K562 (cell line): ENCODE measurements around the gene CDK14. TPM values are rescaled to one million over a fixed set of nuclear protein-coding genes. Genes with fewer than 3 reads are reported as not detected.

Experiments used
- ATF7 ChIP-seq: fragments of 450-650 bp; IDR thresholded peaks from 2 replicates; pipeline ENCODE4 v1.7.1; 2014; ENCODE audit warnings: mild to moderate bottlenecking, moderate library complexity
- CREB1 ChIP-seq, 2 experiments: sonication (generic) in 1 of 2; formaldehyde crosslinking in 1 of 2; IDR thresholded peaks; 2 replicates each; pipeline versions ENCODE4 v1.6.1 to v1.8.0; 2012 to 2022; ENCODE audit warnings: inconsistent platforms in 1 of 2, mild to moderate bottlenecking in 1 of 2, missing genetic modification reagents in 1 of 2, moderate library complexity in 1 of 2
- CREM ChIP-seq: IDR thresholded peaks from 2 replicates; pipeline ENCODE4 v1.6.1; 2014; ENCODE audit warnings: antibody characterized with exemption, low read depth
- CTBP1 ChIP-seq: fragments of 450-650 bp; IDR thresholded peaks from 2 replicates; pipeline ENCODE4 v1.6.1; 2016; ENCODE audit warnings: borderline replicate concordance
- FOXK1 ChIP-seq: sonication (generic); formaldehyde crosslinking; IDR thresholded peaks from 2 replicates; pipeline ENCODE4 v1.8.0; 2022; ENCODE audit warnings: missing genetic modification reagents, mild to moderate bottlenecking, borderline replicate concordance
- FUS ChIP-seq: fragments of 200-400 bp; formaldehyde crosslinking; optimal IDR thresholded peaks from 2 replicates; pipeline ENCODE3; 2017; ENCODE audit warnings: low read depth, low read length
- MTA3 ChIP-seq: fragments of 450-650 bp; formaldehyde crosslinking; IDR thresholded peaks from 2 replicates; pipeline ENCODE4 v1.6.1; 2017; ENCODE audit warnings: mild to moderate bottlenecking, borderline replicate concordance
- NFIX ChIP-seq: fragments of 250-450 bp; sonication (Bioruptor Pico); IDR thresholded peaks from 2 replicates; pipeline ENCODE4 v1.4.0; 2020; ENCODE audit warnings: low read depth, mild to moderate bottlenecking, moderate library complexity
- NRF1 ChIP-seq, 2 experiments: fragments of 450-650 bp; IDR thresholded peaks in 1 of 2; conservative IDR thresholded peaks in 1 of 2; 2 replicates each; pipeline ENCODE4 v1.6.1; 2014; ENCODE audit warnings: mild to moderate bottlenecking in 2 of 2
- RAD21 ChIP-seq, 2 experiments: fragments of 250-450 bp in 1 of 2; fragments of 450-650 bp in 1 of 2; sonication (Bioruptor Pico) in 1 of 2; formaldehyde crosslinking in 1 of 2; IDR thresholded peaks in 1 of 2; conservative IDR thresholded peaks in 1 of 2; 2 replicates each; pipeline versions ENCODE4 v1.4.0 to v1.8.0; 2020 to 2022; ENCODE audit warnings: mild to moderate bottlenecking in 2 of 2, moderate library complexity in 1 of 2
- RB1 ChIP-seq: fragments of 450-650 bp; IDR thresholded peaks from 2 replicates; pipeline ENCODE4 v1.6.1; 2017; ENCODE audit warnings: low read depth, mild to moderate bottlenecking
- SAFB ChIP-seq: fragments of 200-400 bp; formaldehyde crosslinking; IDR thresholded peaks from 2 replicates; pipeline ENCODE4 v1.6.1; 2017; ENCODE audit warnings: low read depth, low read length, borderline replicate concordance
- ZBTB1 ChIP-seq: sonication (generic); formaldehyde crosslinking; IDR thresholded peaks from 2 replicates; pipeline ENCODE4 v1.8.1; 2023; ENCODE audit warnings: missing genetic modification reagents, low read depth, mild to moderate bottlenecking, borderline replicate concordance
- ZBTB7A ChIP-seq: IDR thresholded peaks from 2 replicates; pipeline ENCODE4 v1.6.1; 2011; ENCODE audit warnings: low read depth, mild to moderate bottlenecking, low read length, moderate library complexity, borderline replicate concordance; ENCODE audit not compliant: control insufficient read depth
- ZNF217 ChIP-seq: sonication (generic); formaldehyde crosslinking; IDR thresholded peaks from 2 replicates; pipeline ENCODE4 v1.8.0; 2022; ENCODE audit warnings: mild to moderate bottlenecking, missing genetic modification reagents
- ZNF24 ChIP-seq: fragments of 450-650 bp; IDR thresholded peaks from 2 replicates; pipeline ENCODE4 v1.6.1; 2016
- polyA plus RNA-seq, 8 experiments: library from polyadenylated mRNA; depleted of rRNA in 4 of 8; stranded (reverse) in 5 of 8; unstranded in 3 of 8; fragments of >200 nt; fragmentation: Nextera tagmentation in 2 of 8; fragmentation: Illumina TruSeq in 1 of 8; extraction: Ambion mirVana in 2 of 8; extraction: Trizol in 1 of 8; gene quantifications; 2 replicates each; pipeline versions ENCODE4 v1.2.1 to v1.2.3, GENCODE V29; 2011 to 2014; ENCODE audit warnings: inconsistent platforms in 1 of 8, missing spikeins in 1 of 8
- total RNA-seq, 7 experiments: library from RNA; depleted of rRNA in 6 of 7; stranded (reverse); fragments of >200 nt in 6 of 7; fragmentation: Illumina TruSeq in 2 of 7; extraction: Trizol in 2 of 7; gene quantifications; 2 replicates each; pipeline versions ENCODE4 v1.2.1 to v1.2.3, GENCODE V29; 2011 to 2021; ENCODE audit warnings: low replicate concordance in 1 of 7
- TF ChIP-seq, protein P1 (sequence below): fragments of 450-650 bp; IDR thresholded peaks from 2 replicates; pipeline ENCODE4 v1.6.1; 2017; ENCODE audit warnings: antibody characterized with exemption, mild to moderate bottlenecking
- TF ChIP-seq, protein P2 (sequence below), 3 experiments: fragments of 200-800 bp in 1 of 3; sonication (Bioruptor generic) in 1 of 3; sonication (generic) in 1 of 3; formaldehyde crosslinking in 1 of 3; IDR thresholded peaks; 2 replicates each; pipeline versions ENCODE4 v1.6.1 to v1.8.0; 2016 to 2022; ENCODE audit warnings: mild to moderate bottlenecking in 2 of 3, missing compliant biosample characterization in 2 of 3, missing genetic modification characterization in 2 of 3, missing genetic modification reagents in 1 of 3
- TF ChIP-seq, protein P3 (sequence below), 2 experiments: fragments of 450-650 bp in 1 of 2; sonication (generic) in 1 of 2; formaldehyde crosslinking in 1 of 2; IDR thresholded peaks in 1 of 2; conservative IDR thresholded peaks in 1 of 2; 2 replicates each; pipeline versions ENCODE4 v1.6.1 to v1.8.1; 2016 to 2023; ENCODE audit warnings: mild to moderate bottlenecking in 2 of 2, moderate library complexity in 2 of 2, inconsistent platforms in 1 of 2, missing genetic modification reagents in 1 of 2

CDK14 gene
- total and polyA plus RNA-seq, 9 of the 15 experiments (the other 6 are each of a cell fraction or from before 2014, with no cell fraction given), result 0.03 to 0.91 (median 0.16) TPM

DNA sequence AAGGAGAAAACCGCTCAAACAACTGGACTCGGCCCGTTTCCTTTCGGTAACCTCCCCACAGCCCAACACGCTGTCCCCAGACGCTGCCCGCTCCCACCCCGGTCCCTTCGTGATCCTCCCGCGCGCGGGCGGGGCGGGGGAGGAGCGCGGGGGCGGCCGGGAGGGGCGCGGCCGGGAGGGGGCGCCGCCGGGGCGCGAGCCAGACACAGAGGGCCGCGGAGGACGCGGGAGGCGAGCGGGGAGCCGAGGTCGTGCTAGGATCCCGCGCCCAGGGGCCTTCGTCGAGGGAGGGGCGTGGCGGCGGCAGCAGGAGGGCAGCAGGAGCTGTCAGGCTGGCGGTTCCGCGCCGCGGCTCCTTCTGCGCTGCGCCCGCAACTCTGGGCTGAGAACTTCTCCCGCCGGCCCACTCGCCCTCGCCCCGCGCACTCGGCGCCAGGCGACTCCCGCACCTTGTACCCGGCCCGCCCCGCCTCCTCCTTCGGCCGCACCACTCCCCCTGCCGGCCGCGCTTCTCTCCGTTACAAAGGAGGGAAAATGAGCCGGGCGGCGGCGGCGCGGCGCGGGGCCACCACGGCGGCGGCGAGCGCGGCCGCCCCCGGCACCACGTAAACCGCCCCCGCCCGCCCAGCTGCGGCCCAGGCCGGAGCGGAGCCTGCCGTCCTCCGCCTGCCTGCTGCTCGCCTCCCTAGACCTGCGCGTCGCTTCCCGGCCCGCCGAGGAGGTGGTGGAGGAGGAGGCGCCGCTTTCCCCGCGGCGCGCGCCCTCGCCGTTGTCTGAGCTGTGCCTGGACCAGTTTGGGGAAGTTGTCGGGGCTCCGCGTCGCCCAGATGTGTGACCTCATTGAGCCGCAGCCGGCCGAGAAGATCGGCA is at the start of gene CDK14 (continued):
- peak; percentile 12; the same call in 1 of the 2 replicates for TF ChIP-seq ZBTB7A
- peak; percentile 5; the same call in 1 of the 2 replicates for TF ChIP-seq CREB1 (IDR thresholded peaks at IDR 0.05)
- no peak for TF ChIP-seq CREB1 (CRISPR knock-in tag; IDR thresholded peaks at IDR 0.05)
- TF ChIP-seq CTBP1, result peak; percentile 79; the same call in 1 of the 2 replicates
- TF ChIP-seq, protein P1, sequence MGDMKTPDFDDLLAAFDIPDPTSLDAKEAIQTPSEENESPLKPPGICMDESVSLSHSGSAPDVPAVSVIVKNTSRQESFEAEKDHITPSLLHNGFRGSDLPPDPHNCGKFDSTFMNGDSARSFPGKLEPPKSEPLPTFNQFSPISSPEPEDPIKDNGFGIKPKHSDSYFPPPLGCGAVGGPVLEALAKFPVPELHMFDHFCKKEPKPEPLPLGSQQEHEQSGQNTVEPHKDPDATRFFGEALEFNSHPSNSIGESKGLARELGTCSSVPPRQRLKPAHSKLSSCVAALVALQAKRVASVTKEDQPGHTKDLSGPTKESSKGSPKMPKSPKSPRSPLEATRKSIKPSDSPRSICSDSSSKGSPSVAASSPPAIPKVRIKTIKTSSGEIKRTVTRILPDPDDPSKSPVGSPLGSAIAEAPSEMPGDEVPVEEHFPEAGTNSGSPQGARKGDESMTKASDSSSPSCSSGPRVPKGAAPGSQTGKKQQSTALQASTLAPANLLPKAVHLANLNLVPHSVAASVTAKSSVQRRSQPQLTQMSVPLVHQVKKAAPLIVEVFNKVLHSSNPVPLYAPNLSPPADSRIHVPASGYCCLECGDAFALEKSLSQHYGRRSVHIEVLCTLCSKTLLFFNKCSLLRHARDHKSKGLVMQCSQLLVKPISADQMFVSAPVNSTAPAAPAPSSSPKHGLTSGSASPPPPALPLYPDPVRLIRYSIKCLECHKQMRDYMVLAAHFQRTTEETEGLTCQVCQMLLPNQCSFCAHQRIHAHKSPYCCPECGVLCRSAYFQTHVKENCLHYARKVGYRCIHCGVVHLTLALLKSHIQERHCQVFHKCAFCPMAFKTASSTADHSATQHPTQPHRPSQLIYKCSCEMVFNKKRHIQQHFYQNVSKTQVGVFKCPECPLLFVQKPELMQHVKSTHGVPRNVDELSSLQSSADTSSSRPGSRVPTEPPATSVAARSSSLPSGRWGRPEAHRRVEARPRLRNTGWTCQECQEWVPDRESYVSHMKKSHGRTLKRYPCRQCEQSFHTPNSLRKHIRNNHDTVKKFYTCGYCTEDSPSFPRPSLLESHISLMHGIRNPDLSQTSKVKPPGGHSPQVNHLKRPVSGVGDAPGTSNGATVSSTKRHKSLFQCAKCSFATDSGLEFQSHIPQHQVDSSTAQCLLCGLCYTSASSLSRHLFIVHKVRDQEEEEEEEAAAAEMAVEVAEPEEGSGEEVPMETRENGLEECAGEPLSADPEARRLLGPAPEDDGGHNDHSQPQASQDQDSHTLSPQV, result 0 out of 2 replicates have a peak, but pooled peaks have one; percentile 29
- peak; percentile 28; the same call in 1 of the 2 replicates for TF ChIP-seq CREM
- peak; percentile 9 to 39; a peak in 2 of 4 replicates for TF ChIP-seq NRF1 (conservative IDR thresholded peaks at IDR 0.05 in 1 of 2, IDR thresholded peaks at IDR 0.05 in 1 of 2)
- TF ChIP-seq ZNF24, result no peak
- TF ChIP-seq, protein P2, sequence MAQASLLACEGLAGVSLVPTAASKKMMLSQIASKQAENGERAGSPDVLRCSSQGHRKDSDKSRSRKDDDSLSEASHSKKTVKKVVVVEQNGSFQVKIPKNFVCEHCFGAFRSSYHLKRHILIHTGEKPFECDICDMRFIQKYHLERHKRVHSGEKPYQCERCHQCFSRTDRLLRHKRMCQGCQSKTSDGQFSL (CRISPR knock-in tag; IDR thresholded peaks at IDR 0.05), result 0 out of 2 replicates have a peak, but pooled peaks have one; percentile 37
- TF ChIP-seq, protein P2 (tag; IDR thresholded peaks at IDR 0.05), result no peak
- no peak for TF ChIP-seq NFIX (CRISPR knock-in tag)
- TF ChIP-seq ZBTB1, result peak; percentile 87
- no peak for TF ChIP-seq ZNF217 (CRISPR knock-in tag)
- TF ChIP-seq FOXK1 (CRISPR knock-in tag), result no peak
- TF ChIP-seq, protein P3, sequence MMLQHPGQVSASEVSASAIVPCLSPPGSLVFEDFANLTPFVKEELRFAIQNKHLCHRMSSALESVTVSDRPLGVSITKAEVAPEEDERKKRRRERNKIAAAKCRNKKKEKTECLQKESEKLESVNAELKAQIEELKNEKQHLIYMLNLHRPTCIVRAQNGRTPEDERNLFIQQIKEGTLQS (IDR thresholded peaks at IDR 0.05), result no peak
- TF ChIP-seq, protein P3 (CRISPR knock-in tag; conservative IDR thresholded peaks at IDR 0.05), result no peak
- TF ChIP-seq SAFB, result peak; percentile 37; the same call in 1 of the 2 replicates
- no peak for TF ChIP-seq FUS
- peak in 1 of 2 experiments; percentile 23; a peak in 2 of 4 replicates for TF ChIP-seq RAD21 (CRISPR knock-in tag; conservative IDR thresholded peaks at IDR 0.05 in 1 of 2, IDR thresholded peaks at IDR 0.05 in 1 of 2)
- TF ChIP-seq RB1, result peak; percentile 93
- TF ChIP-seq ATF7, result 0 out of 2 replicates have a peak, but pooled peaks have one; percentile 38
- TF ChIP-seq MTA3, result 0 out of 2 replicates have a peak, but pooled peaks have one; percentile 31
